Smooth muscle cell (in vitro differentiated cells): Measurements from ENCODE around the gene SRRD. TPM values are rescaled to one million over a fixed set of nuclear protein-coding genes. Genes with fewer than 3 reads are reported as not detected.
A peak's percentile ranks its signal among the peaks of the same experiment; 100 is the strongest.

Source experiments
- DNase-seq: peaks from one replicate; lab custom pipeline; 2025; ENCODE audit not compliant: unreplicated experiment; lab: John Stamatoyannopoulos, UW
- H2AFZ ChIP-seq: fragments of 200-600 bp; sonication (generic); 2 replicates; pipeline ENCODE4 v1.6.0; 2016; ENCODE audit warnings: antibody characterized with exemption, low read depth, mild to moderate bottlenecking
- H3F3A ChIP-seq: fragments of 200-600 bp; sonication (generic); 2 replicates; pipeline ENCODE4 v1.6.0; 2017; ENCODE audit warnings: antibody characterized with exemption, low read depth
- H3K27ac ChIP-seq: fragments of 200-600 bp; sonication (generic); 2 replicates; pipeline ENCODE4 v1.5.1; 2016; ENCODE audit warnings: low read depth, mild to moderate bottlenecking
- H3K27me3 ChIP-seq: fragments of 200-600 bp; sonication (generic); 2 replicates; pipeline ENCODE4 v1.6.1; 2016; ENCODE audit warnings: low read depth, mild to moderate bottlenecking
- H3K36me3 ChIP-seq: fragments of 200-600 bp; sonication (generic); 2 replicates; pipeline ENCODE4 v1.5.1; 2016; ENCODE audit warnings: low read depth
- H3K4me1 ChIP-seq: fragments of 200-600 bp; sonication (generic); 2 replicates; pipeline ENCODE4 v1.5.1; 2016; ENCODE audit warnings: low read depth
- H3K4me2 ChIP-seq: fragments of 200-600 bp; sonication (generic); 2 replicates; pipeline ENCODE4 v1.6.0; 2016; ENCODE audit warnings: mild to moderate bottlenecking
- H3K4me3 ChIP-seq: fragments of 200-600 bp; sonication (generic); 2 replicates; pipeline ENCODE4 v1.5.1; 2016; ENCODE audit warnings: mild to moderate bottlenecking
- H3K79me2 ChIP-seq: fragments of 200-600 bp; sonication (generic); 2 replicates; pipeline ENCODE4 v1.6.0; 2016; ENCODE audit warnings: low read depth, mild to moderate bottlenecking
- H3K9ac ChIP-seq: fragments of 200-600 bp; sonication (generic); 2 replicates; pipeline ENCODE4 v1.6.0; 2016; ENCODE audit warnings: low read depth
- H3K9me3 ChIP-seq: fragments of 200-600 bp; sonication (generic); replicated peaks from 2 replicates; pipeline ENCODE4 v1.5.1; 2016; ENCODE audit warnings: low read depth
- H4K20me1 ChIP-seq: fragments of 200-600 bp; sonication (generic); 2 replicates; pipeline ENCODE4 v1.6.0; 2016; ENCODE audit warnings: low read depth
- CTCF ChIP-seq: fragments of 200-600 bp; sonication (generic); IDR thresholded peaks from 2 replicates; pipeline ENCODE4 v1.5.1; 2017; ENCODE audit warnings: borderline replicate concordance, mild to moderate bottlenecking, antibody characterized with exemption; ENCODE audit not compliant: insufficient read depth, poor library complexity, severe bottlenecking
- WGBS: methylation state at CpG from one replicate; pipeline ENCODE4 v1.1.7; 2016; ENCODE audit warnings: low lambda C conversion rate; 5-methylcytosine and 5-hydroxymethylcytosine counted together
- polyA plus RNA-seq: library from polyadenylated mRNA; unstranded; fragments of >200 nt; fragmentation: Nextera tagmentation; extraction: Ambion mirVana; gene quantifications from 2 replicates; pipeline ENCODE4 v1.2.1, GENCODE V29; 2016
- total RNA-seq: library from RNA; depleted of rRNA; stranded (reverse); fragments of >200 nt; gene quantifications from 2 replicates; pipeline ENCODE4 v1.2.3, GENCODE V29; 2014

The SRRD gene
- total and polyA plus RNA-seq, 2 experiments from 2014 or later, result 20.7 to 34.5 TPM

GRCh38 chr22:26461188-26461810 lies 22.4 kb upstream of the SRRD start:
- no peak for DNase-seq
- H4K20me1 ChIP-seq, result peaks cover 11% of the 10 kb centered on the region
- H3K27ac ChIP-seq, result no peak overlapping the region
- H3K4me2 ChIP-seq, result no peak overlapping the region
- peaks cover 6% of the 10 kb centered on the region for H3K79me2 ChIP-seq
- no peaks in the 10 kb centered on the region for H3K9me3 ChIP-seq
- H3F3A ChIP-seq, result no peaks in the 10 kb centered on the region
- no peak overlapping the region for H2AFZ ChIP-seq
- no peaks in the 10 kb centered on the region for H3K27me3 ChIP-seq
- H3K9ac ChIP-seq, result no peak overlapping the region
- no peaks in the 10 kb centered on the region for H3K36me3 ChIP-seq
- no peak overlapping the region for H3K4me3 ChIP-seq
- TF ChIP-seq CTCF, result peak; percentile 74
- 33% methylated on average over 3 of the region's 3 CpGs for WGBS
- H3K4me1 ChIP-seq, result peaks cover 10% of the 10 kb centered on the region

- Histone ChIP-seq H3K4me3 (no peak overlapping the region), H4K20me1 (peaks cover 11% of the 10 kb centered on the region), H3F3A (no peaks in the 10 kb centered on the region), H3K27ac (no peak overlapping the region), H3K36me3 (no peaks in the 10 kb centered on the region), H3K79me2 (peaks cover 6% of the 10 kb centered on the region), H3K4me1 (peaks cover 10% of the 10 kb centered on the region), H3K27me3 (no peaks in the 10 kb centered on the region), H3K9me3 (no peaks in the 10 kb centered on the region), H3K9ac (no peak overlapping the region), H2AFZ (no peak overlapping the region), H3K4me2 (no peak overlapping the region)
- DNase-seq, result no peak
- 92% methylated on average over 5 of the region's 5 CpGs for WGBS
- no peak for TF ChIP-seq CTCF
Measured at GRCh38 chr22:26462051-26462450, 21.6 kb upstream of the SRRD start.

- Histone ChIP-seq H3K36me3 (peaks cover 5% of the 10 kb centered on the region), H3K9ac (no peak overlapping the region), H3K4me1 (peaks cover 10% of the 10 kb centered on the region), H3K27me3 (no peaks in the 10 kb centered on the region), H2AFZ (no peak overlapping the region), H3K4me2 (no peak overlapping the region), H4K20me1 (peaks cover 11% of the 10 kb centered on the region), H3F3A (no peaks in the 10 kb centered on the region), H3K4me3 (no peak overlapping the region), H3K79me2 (peaks cover 6% of the 10 kb centered on the region), H3K9me3 (no peaks in the 10 kb centered on the region), H3K27ac (peak overlapping the region; percentile 79)
- WGBS, result 86% methylated on average over 3 of the region's 3 CpGs
- DNase-seq, result no peak
- no peak for TF ChIP-seq CTCF
Measured at GRCh38 chr22:26462641-26463040, 21.0 kb upstream of the SRRD start.

GRCh38 chr22:26463101-26463661 lies 20.5 kb upstream of the SRRD start:
- Histone ChIP-seq H3F3A (no peaks in the 10 kb centered on the region), H3K27ac (peak overlapping the region; percentile 79), H3K4me3 (no peak overlapping the region), H3K27me3 (no peaks in the 10 kb centered on the region), H2AFZ (no peak overlapping the region), H3K4me2 (peak overlapping the region; percentile 8), H4K20me1 (peaks cover 11% of the 10 kb centered on the region), H3K4me1 (peaks cover 10% of the 10 kb centered on the region), H3K36me3 (peaks cover 10% of the 10 kb centered on the region), H3K9ac (no peak overlapping the region), H3K79me2 (peaks cover 6% of the 10 kb centered on the region), H3K9me3 (no peaks in the 10 kb centered on the region)
- WGBS, result 60% methylated on average over 10 of the region's 10 CpGs
- TF ChIP-seq CTCF, result no peak
- DNase-seq, result no peak
